A673 (cell line): ENCODE data around the gene SIGLEC9. TPM values are rescaled to one million over a fixed set of nuclear protein-coding genes. Genes with fewer than 3 reads are reported as not detected.
"Not testable (repeated sequence)": the region's sequence is repeated elsewhere in the genome, so short reads cannot be mapped to it uniquely, and the experiment has no call there.

Source experiments
- BruUV-seq: library from RNA; stranded (reverse); fragments of 400-500 nt; replicated peaks from 2 replicates; lab custom pipeline; 2021; lab: Mats Ljungman, UMichigan
- CTCF ChIA-PET: fragments of 300-600 bp; sonication (Branson Sonifier 250); formaldehyde crosslinking; loops from one replicate; lab custom pipeline; 2022; ENCODE audit warnings: antibody characterized with exemption; lab: Charles Lee
- POLR2A ChIA-PET: fragments of 300-600 bp; sonication (Branson Sonifier 250); formaldehyde crosslinking; loops from one replicate; lab custom pipeline; 2022; ENCODE audit warnings: antibody characterized with exemption; ENCODE audit not compliant: low non-redundant PET; lab: Charles Lee
- DNase-seq: peaks from one replicate; pipeline ENCODE4 v3.0.0-alpha.2; 2015; ENCODE audit warnings: low spot score
- H3K27ac ChIP-seq: fragments of 200-600 bp; sonication (generic); 2 replicates; pipeline ENCODE4 v1.5.1; 2016; ENCODE audit warnings: mixed run types, low read depth, mild to moderate bottlenecking, mixed read lengths, antibody characterized with exemption, low read length; ENCODE audit not compliant: poor library complexity, severe bottlenecking
- H3K27me3 ChIP-seq: fragments of 200-600 bp; sonication (generic); replicated peaks from 2 replicates; pipeline ENCODE4 v1.6.1; 2017; ENCODE audit warnings: mixed run types, low read depth, mild to moderate bottlenecking, mixed read lengths, antibody characterized with exemption, low read length; ENCODE audit not compliant: insufficient read depth, poor library complexity
- H3K36me3 ChIP-seq: fragments of 200-600 bp; sonication (generic); 2 replicates; pipeline ENCODE4 v1.6.1; 2016; ENCODE audit warnings: mixed run types, mild to moderate bottlenecking, mixed read lengths, antibody characterized with exemption, low read length; ENCODE audit not compliant: insufficient read depth, poor library complexity, severe bottlenecking
- H3K4me1 ChIP-seq: fragments of 200-600 bp; sonication (generic); 2 replicates; pipeline ENCODE4 v1.6.1; 2017; ENCODE audit warnings: mixed run types, mild to moderate bottlenecking, mixed read lengths, antibody characterized with exemption, low read length; ENCODE audit not compliant: insufficient read depth, poor library complexity, severe bottlenecking
- H3K4me3 ChIP-seq: fragments of 200-600 bp; sonication (generic); 2 replicates; pipeline ENCODE4 v1.5.1; 2016; ENCODE audit warnings: low read depth, mixed run types, mild to moderate bottlenecking, mixed read lengths, low read length; ENCODE audit not compliant: poor library complexity, severe bottlenecking
- H3K9me3 ChIP-seq: fragments of 200-600 bp; sonication (generic); 2 replicates; pipeline ENCODE4 v1.6.1; 2016; ENCODE audit warnings: mixed run types, low read depth, mild to moderate bottlenecking, mixed read lengths, antibody characterized with exemption, low read length; ENCODE audit not compliant: poor library complexity, severe bottlenecking
- CTCF ChIP-seq: fragments of 300-800, 200-600 bp; sonication (generic); conservative IDR thresholded peaks from 2 replicates; pipeline ENCODE4 v1.5.1; 2017; ENCODE audit warnings: low read depth, mild to moderate bottlenecking, antibody characterized with exemption, low read length, moderate library complexity, mixed read lengths
- EZH2 ChIP-seq: fragments of 200-600 bp; sonication (generic); IDR thresholded peaks from 2 replicates; pipeline ENCODE4 v1.6.1; 2017; ENCODE audit warnings: borderline replicate concordance, low read depth, mild to moderate bottlenecking, mixed read lengths, antibody characterized with exemption, low read length; ENCODE audit not compliant: poor library complexity, severe bottlenecking
- intact Hi-C: fragments of 100-400 bp; cut with micrococcal nuclease; formaldehyde crosslinking; loops from one replicate; pipeline ENCODE4 v1.10.0; 2022; ENCODE audit not compliant: unreplicated experiment
- total RNA-seq: library from RNA; stranded (reverse); gene quantifications from 2 replicates; pipeline ENCODE4 v1.2.3, GENCODE V29; 2021

The SIGLEC9 gene
- total RNA-seq, 1 experiment from 2014 or later, result not detected

DNA sequence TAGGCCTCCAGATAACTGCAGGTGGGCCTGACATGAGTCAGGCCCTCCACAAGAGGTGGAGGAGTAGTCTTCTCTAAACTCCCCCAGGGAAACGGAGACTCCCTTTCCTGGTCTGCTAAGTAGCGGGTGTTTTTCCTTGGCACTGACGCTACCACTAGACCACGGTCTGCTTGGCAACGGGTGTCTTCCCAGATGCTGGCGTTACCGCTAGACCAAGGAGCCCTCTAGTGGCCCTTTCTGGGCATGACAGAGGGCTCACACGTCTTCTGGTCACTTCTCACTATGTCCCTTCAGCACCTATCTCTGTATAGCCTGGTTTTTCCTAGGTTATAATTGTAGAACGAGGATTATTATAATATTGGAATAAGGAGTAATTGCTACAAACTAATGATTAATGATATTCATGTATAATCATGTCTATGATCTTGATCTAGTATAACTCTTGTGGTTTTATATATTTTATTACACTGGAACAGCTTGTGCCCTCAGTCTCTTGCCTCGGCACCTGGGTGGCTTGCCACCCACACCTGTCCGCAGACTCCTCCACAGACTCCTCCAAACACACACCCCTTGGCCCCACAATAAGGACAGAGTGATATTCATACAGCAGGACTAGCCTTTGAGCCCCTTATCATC, 44.7 kb downstream of the SIGLEC9 start:
- CTCF ChIA-PET, result interaction anchor here (0.6 kb wide), 1 partner anchor 148 kb away, joined by 3 read pairs; no protein-coding TSS in a partner anchor
- H3K9me3 ChIP-seq, H3K36me3 ChIP-seq, H3K4me1 ChIP-seq, H3K27ac ChIP-seq, intact Hi-C loops, H3K4me3 ChIP-seq, BruUV-seq: not testable (repeated sequence)
- DNase-seq, result peak; percentile 74
- POLR2A ChIA-PET, result interaction anchor here (0.6 kb wide), 1 partner anchor 306 kb away, joined by 4 read pairs; no protein-coding TSS in a partner anchor
- peaks cover 29% of the 10 kb centered on the region for H3K27me3 ChIP-seq
- TF ChIP-seq CTCF, result peak; percentile 65

DNA sequence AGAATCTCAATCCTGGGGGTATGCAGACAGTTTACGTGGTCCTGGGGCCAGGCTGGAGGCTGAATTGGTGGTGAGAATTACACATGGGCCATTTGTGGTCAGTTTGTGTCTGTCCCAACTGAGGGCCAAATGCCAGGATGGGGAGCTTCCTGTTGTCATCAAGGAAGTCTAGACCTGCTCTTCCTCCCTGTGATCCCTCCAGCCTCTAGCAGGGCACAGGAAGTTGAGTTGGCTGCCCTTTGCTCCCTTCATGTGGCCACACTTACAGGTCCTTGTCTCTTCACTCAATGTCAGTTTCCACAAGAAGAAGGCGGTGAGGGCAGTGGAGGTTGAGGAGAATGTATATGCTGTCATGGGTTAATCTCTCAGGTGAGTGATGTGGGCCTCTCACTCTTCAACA, 47.5 kb downstream of the SIGLEC9 start:
- CTCF ChIA-PET, result no interaction called here
- no peak overlapping the region for H3K27ac ChIP-seq
- intact Hi-C loops, result no loop called here
- no peaks in the 10 kb centered on the region for H3K4me1 ChIP-seq
- H3K36me3 ChIP-seq, result no peaks in the 10 kb centered on the region
- POLR2A ChIA-PET, result no interaction called here
- no peak overlapping the region for H3K4me3 ChIP-seq
- TF ChIP-seq CTCF, result no peak
- no peak for TF ChIP-seq EZH2
- peaks cover 54% of the 10 kb centered on the region for H3K27me3 ChIP-seq
- DNase-seq, result no peak
- no peaks in the 10 kb centered on the region for H3K9me3 ChIP-seq
- no TSS peak for BruUV-seq

DNA sequence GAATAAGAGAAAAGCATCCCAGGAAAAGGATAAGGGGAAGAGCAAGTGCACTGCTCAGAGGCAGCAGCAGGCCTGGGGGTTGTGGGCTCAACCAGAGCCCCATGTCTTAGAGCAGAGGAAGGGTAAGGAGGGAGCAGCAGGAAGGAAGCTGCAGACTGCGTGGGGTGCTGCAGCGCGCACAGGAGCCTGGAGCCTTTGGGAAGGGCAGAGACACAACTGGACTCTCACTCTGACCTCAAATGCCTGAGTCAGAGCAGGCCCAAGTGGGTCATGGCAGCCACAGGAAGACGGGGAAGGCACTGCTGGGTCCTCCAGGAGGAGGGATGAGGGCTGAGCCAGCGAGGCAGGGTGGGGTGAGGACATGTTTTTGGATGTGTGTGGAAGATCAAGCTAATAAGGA, 49.0 kb downstream of the SIGLEC9 start:
- H3K27me3 ChIP-seq, result peaks cover 68% of the 10 kb centered on the region
- TF ChIP-seq EZH2, result no peak
- no peak for TF ChIP-seq CTCF
- no peak for DNase-seq
- no peaks in the 10 kb centered on the region for H3K4me1 ChIP-seq
- H3K4me3 ChIP-seq, result no peak overlapping the region
- no peaks in the 10 kb centered on the region for H3K9me3 ChIP-seq
- ChIA-PET POLR2A (no interaction called here), CTCF (no interaction called here)
- H3K27ac ChIP-seq, result no peak overlapping the region
- intact Hi-C loops, result no loop called here
- no peaks in the 10 kb centered on the region for H3K36me3 ChIP-seq
- BruUV-seq, result no TSS peak
